ENCODE data around the gene CTLA4. TPM values are rescaled to one million over a fixed set of nuclear protein-coding genes. Genes with fewer than 3 reads are reported as not detected.

CTLA4 gene
- total RNA-seq: not detected in 2 replicates

DNA sequence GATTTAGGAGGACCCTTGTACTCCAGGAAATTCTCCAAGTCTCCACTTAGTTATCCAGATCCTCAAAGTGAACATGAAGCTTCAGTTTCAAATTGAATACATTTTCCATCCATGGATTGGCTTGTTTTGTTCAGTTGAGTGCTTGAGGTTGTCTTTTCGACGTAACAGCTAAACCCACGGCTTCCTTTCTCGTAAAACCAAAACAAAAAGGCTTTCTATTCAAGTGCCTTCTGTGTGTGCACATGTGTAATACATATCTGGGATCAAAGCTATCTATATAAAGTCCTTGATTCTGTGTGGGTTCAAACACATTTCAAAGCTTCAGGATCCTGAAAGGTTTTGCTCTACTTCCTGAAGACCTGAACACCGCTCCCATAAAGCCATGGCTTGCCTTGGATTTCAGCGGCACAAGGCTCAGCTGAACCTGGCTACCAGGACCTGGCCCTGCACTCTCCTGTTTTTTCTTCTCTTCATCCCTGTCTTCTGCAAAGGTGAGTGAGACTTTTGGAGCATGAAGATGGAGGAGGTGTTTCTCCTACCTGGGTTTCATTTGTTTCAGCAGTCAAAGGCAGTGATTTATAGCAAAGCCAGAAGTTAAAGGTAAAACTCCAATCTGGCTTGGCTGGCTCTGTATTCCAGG is at the start of gene CTLA4:
Gene CTLA4 (plus strand): TSS at position 211 of the 640 bp plus-strand sequence. CDS start 172 bp downstream, at position 383.

Other genes with a start within 250 kb of the CTLA4 start
- gene CD28, start 161.1 kb upstream of the CTLA4 start, total RNA-seq: under 0.01 TPM in 2 replicates
- gene ICOS, start 69.0 kb downstream of the CTLA4 start, total RNA-seq: not detected in 2 replicates

Measured in vein endothelial cell (primary cell).